Ectodermal cell (in vitro differentiated cells): ENCODE results near the gene RAB15.

Source experiments
- H3K27ac ChIP-seq: 2 replicates; pipeline ENCODE4 v1.7.0; 2013; ENCODE audit warnings: mild to moderate bottlenecking, low read depth, low read length; ENCODE audit not compliant: insufficient read depth, poor library complexity, severe bottlenecking
- H3K27me3 ChIP-seq: 2 replicates; pipeline ENCODE4 v1.7.0; 2013; ENCODE audit warnings: mild to moderate bottlenecking, low read length; ENCODE audit not compliant: insufficient read depth, control insufficient read depth, poor library complexity, severe bottlenecking
- H3K36me3 ChIP-seq: one replicate; pipeline ENCODE4 v1.7.0; 2013; ENCODE audit warnings: low read length; ENCODE audit not compliant: control insufficient read depth, insufficient read depth
- H3K4me1 ChIP-seq: one replicate; pipeline ENCODE4 v1.7.0; 2013; ENCODE audit warnings: low read length; ENCODE audit not compliant: control insufficient read depth, insufficient read depth
- H3K4me3 ChIP-seq: 2 replicates; pipeline ENCODE4 v1.7.0; 2013; ENCODE audit warnings: low read depth, low read length, control low read depth; ENCODE audit not compliant: insufficient read depth
- H3K9me3 ChIP-seq: 2 replicates; pipeline ENCODE4 v1.7.0; 2013; ENCODE audit warnings: mild to moderate bottlenecking, low read length, moderate library complexity; ENCODE audit not compliant: control insufficient read depth
- WGBS, 2 experiments: methylation state at CpG; one replicate each; pipeline ENCODE4 v1.1.7; 2013; ENCODE audit warnings: missing lambda C conversion rate in 2 of 2; 5-methylcytosine and 5-hydroxymethylcytosine counted together

The RAB15 gene

DNA sequence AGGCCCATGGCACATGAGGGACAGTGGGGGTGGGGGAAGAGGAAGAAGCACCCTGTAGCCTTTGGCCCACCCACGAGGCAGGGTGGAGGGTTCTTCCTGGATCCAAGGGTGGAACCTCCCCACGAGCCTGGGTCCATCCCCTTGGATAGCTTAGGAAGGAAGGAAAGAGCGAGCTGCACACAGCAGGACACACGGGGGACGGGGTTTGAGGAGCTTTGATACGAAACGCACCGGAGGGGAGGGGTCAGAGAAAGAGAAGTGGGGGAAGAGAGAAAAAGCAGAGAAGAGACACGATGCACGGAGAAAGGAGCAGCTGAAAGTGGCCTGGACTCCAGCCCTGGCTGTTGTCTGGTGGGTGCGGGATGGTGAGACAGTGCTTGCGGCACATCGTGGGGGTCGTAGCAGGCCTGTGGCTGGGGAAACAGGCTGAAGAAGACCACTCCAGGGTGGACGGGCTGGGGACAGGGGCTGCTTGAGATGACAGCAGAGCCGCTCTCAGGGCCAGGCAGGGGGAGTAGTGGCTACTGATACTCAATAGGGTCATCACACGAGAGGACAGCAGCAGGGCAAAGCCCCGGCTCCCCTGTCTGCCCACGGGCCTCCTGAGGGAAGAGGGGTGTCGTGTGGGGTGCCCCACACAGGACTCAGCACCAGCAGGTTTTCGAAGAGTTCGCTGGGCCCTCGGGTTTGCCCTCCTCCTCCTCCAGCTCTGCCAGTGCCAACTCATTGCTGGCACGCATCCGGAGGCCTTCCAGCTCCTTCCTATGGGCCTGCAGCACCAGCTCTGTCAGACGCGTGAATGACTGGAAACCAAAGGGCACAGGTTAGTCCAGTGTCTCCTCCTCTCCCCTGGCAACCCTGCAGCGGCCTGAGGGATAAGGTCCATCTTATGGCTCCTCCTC is 24.2 kb downstream of the RAB15 start:
- no peak overlapping the region for H3K4me3 ChIP-seq
- H3K4me1 ChIP-seq, result no peaks in the 10 kb centered on the region
- H3K36me3 ChIP-seq, result no peaks in the 10 kb centered on the region
- WGBS, 2 experiments, result 90 to 91% methylated on average over 28 of the region's 28 CpGs
- H3K9me3 ChIP-seq, result no peaks in the 10 kb centered on the region
- no peaks in the 10 kb centered on the region for H3K27me3 ChIP-seq
- H3K27ac ChIP-seq, result no peak overlapping the region

DNA sequence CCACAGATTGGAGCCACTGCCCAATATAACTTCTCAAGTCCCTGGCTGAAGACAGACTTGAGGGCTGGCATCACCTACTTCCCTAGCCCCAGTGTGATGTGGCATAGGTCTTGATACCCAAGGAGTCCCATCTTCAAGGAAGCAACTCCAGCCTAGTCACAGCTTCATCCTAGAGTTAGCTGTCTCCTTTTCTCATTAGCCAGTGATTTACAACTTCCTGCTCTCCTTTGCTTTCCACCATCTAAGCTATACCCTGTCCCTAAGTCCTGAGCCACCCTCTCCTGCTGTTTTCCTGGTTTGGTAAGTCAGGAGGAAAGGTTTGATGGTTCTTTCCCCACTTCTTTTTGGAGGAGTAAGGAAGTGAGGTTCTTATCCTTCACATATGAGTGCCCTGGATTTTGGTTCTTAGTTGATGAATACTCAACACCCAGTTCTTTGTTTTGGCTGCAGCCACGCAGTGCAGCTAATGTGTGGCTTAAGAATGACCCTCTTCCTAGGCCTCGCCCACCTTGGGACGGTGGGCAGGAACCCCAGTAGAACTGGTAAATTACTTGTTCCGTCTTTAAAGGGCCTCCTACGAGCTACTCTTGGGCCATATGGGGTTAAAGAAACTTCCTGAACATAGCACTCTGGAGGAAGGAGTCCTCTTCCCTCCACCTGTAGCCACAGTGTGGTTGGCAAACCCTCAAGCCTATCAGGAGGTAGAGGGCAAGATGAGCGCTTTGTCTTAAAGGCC is 25.7 kb downstream of the RAB15 start:
- H3K36me3 ChIP-seq, result no peaks in the 10 kb centered on the region
- H3K4me3 ChIP-seq, result no peak overlapping the region
- no peaks in the 10 kb centered on the region for H3K27me3 ChIP-seq
- H3K9me3 ChIP-seq, result no peaks in the 10 kb centered on the region
- no peak overlapping the region for H3K27ac ChIP-seq
- H3K4me1 ChIP-seq, result no peaks in the 10 kb centered on the region
- 85 to 88% methylated on average over 6 of the region's 6 CpGs for WGBS, 2 experiments

DNA sequence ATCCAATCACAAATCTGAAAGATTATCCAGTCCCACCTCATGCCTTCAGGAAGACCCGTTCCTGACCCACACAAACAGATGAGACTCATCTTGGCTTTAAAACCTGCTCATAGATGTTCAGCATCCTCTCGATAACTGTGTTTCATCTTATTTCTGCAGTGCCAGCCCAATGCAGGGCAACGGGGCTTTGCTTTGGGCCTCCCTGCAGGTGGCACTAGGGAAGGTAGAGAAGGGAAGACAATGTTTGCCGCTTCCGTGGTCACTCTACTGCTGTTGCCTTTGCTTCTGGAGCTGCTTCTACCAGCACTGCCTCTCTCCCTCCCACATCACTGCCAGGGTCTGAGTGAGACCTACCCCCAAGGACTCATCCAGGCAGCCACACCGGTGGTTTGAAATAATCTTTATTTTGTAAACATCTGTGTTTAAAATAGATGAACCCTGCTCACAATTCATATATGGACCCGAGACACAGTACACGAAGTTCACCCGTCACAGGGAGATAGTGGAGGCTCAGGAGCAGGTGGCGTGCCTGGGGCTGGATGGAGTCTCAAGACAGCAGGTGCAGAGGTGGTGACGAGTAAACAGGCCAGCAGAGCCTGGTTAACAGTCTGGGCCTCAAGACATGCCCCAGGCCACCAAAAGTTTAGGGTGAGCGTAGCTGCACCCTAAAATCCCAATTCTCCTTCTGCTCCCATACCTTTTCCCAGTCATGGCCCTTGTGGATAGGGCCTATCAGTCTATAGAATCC is 26.5 kb downstream of the RAB15 start:
- 91 to 94% methylated on average over 11 to 12 of the region's 12 CpGs for WGBS, 2 experiments

DNA sequence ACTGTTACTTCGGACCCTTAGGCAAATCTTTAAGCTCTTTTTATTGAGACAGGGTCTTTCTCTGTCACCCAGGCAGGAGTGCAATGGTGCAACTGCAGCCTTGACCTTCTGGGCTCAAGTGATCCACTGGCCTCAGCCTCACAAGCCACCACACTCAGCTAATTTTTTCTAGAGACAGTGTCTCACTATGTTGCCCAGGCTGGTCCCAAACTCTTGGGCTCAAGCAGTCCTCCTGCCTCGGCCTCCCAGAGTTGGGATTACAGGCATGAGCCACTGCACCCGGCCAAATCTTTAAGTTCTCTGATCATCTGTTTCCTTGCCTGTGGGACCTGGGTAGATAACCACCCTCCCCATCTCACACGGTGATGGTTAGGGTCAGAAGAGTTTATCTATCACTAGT is 27.3 kb downstream of the RAB15 start:
- H3K36me3 ChIP-seq, result no peaks in the 10 kb centered on the region
- H3K27me3 ChIP-seq, result no peaks in the 10 kb centered on the region
- WGBS, 2 experiments, result 94 to 95% methylated on average over 4 of the region's 4 CpGs
- H3K27ac ChIP-seq, result no peak overlapping the region
- H3K9me3 ChIP-seq, result no peaks in the 10 kb centered on the region
- H3K4me3 ChIP-seq, result no peak overlapping the region
- no peaks in the 10 kb centered on the region for H3K4me1 ChIP-seq

More for the DNA sequence above, 26.5 kb downstream of the RAB15 start:
- H3K4me3 ChIP-seq, result no peak overlapping the region
- no peaks in the 10 kb centered on the region for H3K36me3 ChIP-seq
- H3K27me3 ChIP-seq, result no peaks in the 10 kb centered on the region
- H3K27ac ChIP-seq, result no peak overlapping the region
- H3K4me1 ChIP-seq, result no peaks in the 10 kb centered on the region
- H3K9me3 ChIP-seq, result no peaks in the 10 kb centered on the region

DNA sequence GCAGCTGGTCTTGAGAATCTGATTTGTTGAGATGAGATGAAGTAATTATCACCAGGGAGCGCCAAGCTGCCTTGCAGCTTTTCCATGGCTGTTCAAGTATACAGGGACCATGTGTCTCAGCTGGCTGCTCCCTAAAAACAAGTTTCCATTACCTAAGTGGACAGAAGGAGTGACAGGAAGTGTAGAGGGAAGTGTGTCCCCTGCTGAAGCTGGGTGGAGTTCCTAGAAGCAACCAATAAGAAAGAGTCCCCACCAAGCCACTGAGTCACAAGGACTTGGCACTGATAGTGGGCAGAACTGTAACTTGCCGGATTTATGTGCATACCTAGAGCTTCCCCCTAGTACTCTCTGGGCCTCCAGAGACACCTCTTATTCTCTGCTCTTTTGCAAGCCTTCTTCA is 28.1 kb downstream of the RAB15 start:
- Histone ChIP-seq H3K4me1 (no peaks in the 10 kb centered on the region), H3K27me3 (no peaks in the 10 kb centered on the region), H3K36me3 (no peaks in the 10 kb centered on the region), H3K27ac (no peak overlapping the region), H3K4me3 (no peak overlapping the region), H3K9me3 (no peaks in the 10 kb centered on the region)
- 93 to 94% methylated on average over 2 of the region's 2 CpGs for WGBS, 2 experiments

DNA sequence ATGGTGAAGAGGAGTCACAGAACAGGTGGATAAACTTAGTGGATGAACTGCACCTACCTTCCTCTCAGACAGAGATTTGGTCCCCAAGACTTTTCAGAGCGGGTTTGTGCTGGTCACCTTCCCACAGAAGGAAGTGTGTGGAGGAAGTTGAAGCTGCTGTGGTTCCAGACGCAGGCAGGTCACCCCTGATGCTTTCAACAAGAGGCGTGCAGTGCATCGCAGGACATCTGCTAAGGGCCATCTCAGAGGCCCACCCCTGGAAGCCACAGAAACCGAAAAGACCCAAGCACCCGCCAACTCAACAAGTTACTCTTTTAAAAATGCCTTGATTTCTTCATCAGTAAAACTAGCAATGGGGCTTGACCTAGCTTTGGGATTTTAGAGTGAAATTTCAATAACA is 28.6 kb downstream of the RAB15 start:
- Histone ChIP-seq H3K27me3 (no peaks in the 10 kb centered on the region), H3K36me3 (no peaks in the 10 kb centered on the region), H3K4me1 (no peaks in the 10 kb centered on the region), H3K9me3 (no peaks in the 10 kb centered on the region), H3K27ac (no peak overlapping the region), H3K4me3 (no peak overlapping the region)
- 93 to 94% methylated on average over 6 of the region's 6 CpGs for WGBS, 2 experiments

DNA sequence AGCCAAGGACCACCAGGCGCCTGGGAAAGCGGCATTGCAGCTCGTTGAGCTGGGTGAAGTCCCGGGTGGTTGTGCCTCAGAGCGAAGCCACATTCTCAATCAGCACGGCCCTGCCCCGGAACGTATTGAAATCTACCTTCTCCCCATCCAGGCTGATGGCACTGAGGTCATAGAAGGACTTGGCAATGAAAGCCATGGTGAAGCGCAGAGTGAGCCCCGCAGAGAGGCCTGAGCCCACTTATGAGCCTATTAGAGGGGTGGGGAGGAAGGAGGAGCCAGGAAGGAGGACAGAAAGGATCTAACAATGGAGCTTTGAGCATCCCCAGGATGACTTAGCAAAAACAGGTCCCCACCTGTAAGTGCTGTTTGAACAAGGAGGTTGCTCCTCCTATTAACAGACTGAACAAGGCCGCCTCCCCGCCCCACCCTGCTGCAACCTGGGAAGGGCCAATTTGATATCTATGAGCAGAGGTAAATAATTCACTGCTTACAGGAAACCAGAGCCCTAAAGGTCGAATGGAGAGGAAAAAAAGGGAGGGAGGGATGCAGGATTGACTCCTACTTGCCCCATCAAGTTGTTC is 29.5 kb downstream of the RAB15 start, which contains the start of gene GPX2:
GPX2 (minus strand) TSS at position 215 of the 581 bp plus-strand sequence; CDS start at position 196, 19 bp downstream.
- Histone ChIP-seq H3K4me1 (no peaks in the 10 kb centered on the region), H3K27ac (no peak within 1 kb of the TSS), H3K9me3 (no peaks in the 10 kb centered on the region), H3K27me3 (no peaks in the 10 kb centered on the region), H3K4me3 (no peak within 1 kb of the TSS), H3K36me3 (no peaks in the 10 kb centered on the region)
- WGBS, 2 experiments, result 91% methylated on average over 13 of the region's 13 CpGs

DNA sequence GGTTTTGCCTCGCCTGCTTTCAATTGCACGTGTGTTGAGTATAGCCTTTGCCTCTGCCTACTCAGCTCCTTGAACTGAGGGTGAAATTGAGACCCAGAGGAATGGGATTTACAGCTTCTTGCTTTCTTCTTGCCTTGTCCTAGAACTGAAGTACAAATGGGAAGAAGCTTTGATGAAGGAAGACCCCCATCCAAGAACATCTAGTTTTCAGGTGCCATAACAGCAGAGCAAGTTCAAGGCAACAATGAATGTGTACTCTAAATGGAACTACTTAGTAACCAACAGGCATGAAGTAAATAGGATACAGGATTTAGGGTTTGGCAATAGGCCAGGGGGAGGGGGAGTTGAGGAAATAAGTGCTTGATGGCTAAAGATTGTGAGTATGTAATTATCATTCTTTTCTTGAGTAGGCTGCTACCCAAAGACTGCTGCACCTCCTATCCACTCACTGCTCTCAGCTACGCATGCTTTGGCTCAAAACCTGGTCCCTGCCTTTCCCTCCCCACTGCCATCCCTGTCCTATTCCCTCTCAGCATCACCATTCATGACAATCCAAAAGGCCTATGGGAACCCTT is 31.7 kb downstream of the RAB15 start:
- no peak overlapping the region for H3K27ac ChIP-seq
- H3K36me3 ChIP-seq, result no peaks in the 10 kb centered on the region
- no peaks in the 10 kb centered on the region for H3K27me3 ChIP-seq
- no peaks in the 10 kb centered on the region for H3K9me3 ChIP-seq
- H3K4me3 ChIP-seq, result no peak overlapping the region
- 91 to 92% methylated on average over 3 of the region's 3 CpGs for WGBS, 2 experiments
- no peaks in the 10 kb centered on the region for H3K4me1 ChIP-seq

DNA sequence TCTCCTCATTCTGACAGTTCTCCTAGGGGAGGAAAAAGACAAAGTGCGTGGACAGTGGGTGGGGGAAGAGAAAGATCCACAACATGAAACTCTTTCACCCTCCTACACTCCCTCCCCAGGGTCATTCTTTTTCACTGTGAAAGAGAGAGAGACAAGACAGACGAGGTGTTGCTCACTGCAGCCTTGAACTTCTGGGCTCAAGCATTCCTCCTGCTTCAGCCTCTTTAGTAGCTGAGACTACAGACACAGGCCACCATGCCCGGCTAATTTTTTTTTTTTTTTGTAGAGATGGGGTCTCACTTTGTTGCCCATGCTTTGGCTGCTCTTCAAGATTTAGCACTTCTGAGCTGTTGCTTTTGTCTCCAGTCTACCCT is 32.3 kb downstream of the RAB15 start:
- no peak overlapping the region for H3K27ac ChIP-seq
- no peaks in the 10 kb centered on the region for H3K27me3 ChIP-seq
- WGBS, 2 experiments, result 89 to 93% methylated on average over 2 to 3 of the region's 3 CpGs

More for the DNA sequence above, 32.3 kb downstream of the RAB15 start:
- Histone ChIP-seq H3K4me1 (no peaks in the 10 kb centered on the region), H3K36me3 (no peaks in the 10 kb centered on the region), H3K4me3 (no peak overlapping the region), H3K9me3 (no peaks in the 10 kb centered on the region)
